Mucosa of rectum (tissue), 2 donors: ENCODE measurements around the gene RLF.

Source experiments
- H3K27ac ChIP-seq, 2 donors: one replicate each; pipeline ENCODE4 v1.7.0; 2013; ENCODE audit warnings: inconsistent platforms in 2 of 2, low read depth in 2 of 2, low read length in 2 of 2
- H3K27me3 ChIP-seq, 2 donors: one replicate each; pipeline ENCODE4 v1.7.0; 2013; ENCODE audit warnings: low read length in 2 of 2; ENCODE audit not compliant: control insufficient read depth in 2 of 2, insufficient read depth in 2 of 2
- H3K36me3 ChIP-seq, 2 donors: one replicate each; pipeline ENCODE4 v1.7.0; 2013; ENCODE audit warnings: low read length in 2 of 2; ENCODE audit not compliant: control insufficient read depth in 2 of 2, insufficient read depth in 2 of 2
- H3K4me1 ChIP-seq, 2 donors: one replicate each; pipeline ENCODE4 v1.7.0; 2013; ENCODE audit warnings: low read length in 2 of 2, mild to moderate bottlenecking in 1 of 2; ENCODE audit not compliant: control insufficient read depth in 2 of 2, insufficient read depth in 2 of 2
- H3K4me3 ChIP-seq, 2 donors: one replicate each; pipeline ENCODE4 v1.7.0; 2013; ENCODE audit warnings: low read length in 2 of 2
- H3K9ac ChIP-seq, 2 donors: one replicate each; pipeline ENCODE4 v1.7.0; 2013; ENCODE audit warnings: low read length in 2 of 2, low read depth in 1 of 2, mild to moderate bottlenecking in 1 of 2
- H3K9me3 ChIP-seq, 2 donors: one replicate each; pipeline ENCODE4 v1.7.0; 2013; ENCODE audit warnings: low read length in 2 of 2; ENCODE audit not compliant: control insufficient read depth in 2 of 2
- donor health status: healthy.
- donor health status: Normal muscosa, but diverticular disease.

Gene RLF

GRCh38 chr1:40226192-40226591 lies 65.0 kb downstream of the RLF start:
- no peak overlapping the region for H3K4me3 ChIP-seq
- peak overlapping the region in 1 of 2 donors; percentile 7 for H3K27ac ChIP-seq
- H3K27me3 ChIP-seq: no peaks in the 10 kb centered on the region
- no peaks in the 10 kb centered on the region for H3K9me3 ChIP-seq
- H3K36me3 ChIP-seq: peaks cover under 1 to 6% of the 10 kb centered on the region in 2 donors
- H3K9ac ChIP-seq: no peak overlapping the region
- H3K4me1 ChIP-seq: no peaks in the 10 kb centered on the region

GRCh38 chr1:40232444-40232843 lies 71.3 kb downstream of the RLF start:
- H3K36me3 ChIP-seq: peaks cover 41 to 42% of the 10 kb centered on the region in 2 donors
- H3K27ac ChIP-seq: no peak overlapping the region
- no peaks in the 10 kb centered on the region for H3K9me3 ChIP-seq
- H3K4me3 ChIP-seq: no peak overlapping the region
- H3K9ac ChIP-seq: no peak overlapping the region
- no peaks in the 10 kb centered on the region for H3K27me3 ChIP-seq
- H3K4me1 ChIP-seq: no peaks in the 10 kb centered on the region

- Histone ChIP-seq H3K27ac (no peak overlapping the region), H3K9ac (no peak overlapping the region), H3K27me3 (no peaks in the 10 kb centered on the region), H3K4me3 (no peak overlapping the region), H3K4me1 (no peaks in the 10 kb centered on the region), H3K36me3 (peaks cover 32 to 33% of the 10 kb centered on the region in 2 donors), H3K9me3 (no peaks in the 10 kb centered on the region)
Observed at GRCh38 chr1:40239626-40240025, 78.4 kb downstream of the RLF start.

GRCh38 chr1:40240390-40240789 lies 79.2 kb downstream of the RLF start:
- Histone ChIP-seq H3K9ac (no peak overlapping the region), H3K27me3 (no peaks in the 10 kb centered on the region), H3K4me3 (no peak overlapping the region), H3K4me1 (no peaks in the 10 kb centered on the region), H3K27ac (no peak overlapping the region), H3K9me3 (no peaks in the 10 kb centered on the region), H3K36me3 (peaks cover 30 to 33% of the 10 kb centered on the region in 2 donors)

- no peaks in the 10 kb centered on the region for H3K27me3 ChIP-seq
- H3K27ac ChIP-seq: no peak overlapping the region
- H3K4me3 ChIP-seq: no peak overlapping the region
- no peaks in the 10 kb centered on the region for H3K4me1 ChIP-seq
- no peaks in the 10 kb centered on the region for H3K9me3 ChIP-seq
- no peak overlapping the region for H3K9ac ChIP-seq
- peaks cover 20 to 24% of the 10 kb centered on the region in 2 donors for H3K36me3 ChIP-seq
Observed at GRCh38 chr1:40241362-40241761, 80.2 kb downstream of the RLF start.

GRCh38 chr1:40243351-40243750 lies 82.2 kb downstream of the RLF start:
- H3K4me3 ChIP-seq: no peak overlapping the region
- no peaks in the 10 kb centered on the region for H3K9me3 ChIP-seq
- H3K4me1 ChIP-seq: no peaks in the 10 kb centered on the region
- H3K27me3 ChIP-seq: no peaks in the 10 kb centered on the region
- H3K27ac ChIP-seq: no peak overlapping the region
- H3K36me3 ChIP-seq: peaks cover 3 to 4% of the 10 kb centered on the region in 2 donors
- no peak overlapping the region for H3K9ac ChIP-seq

- H3K27me3 ChIP-seq: no peaks in the 10 kb centered on the region
- no peaks in the 10 kb centered on the region for H3K4me1 ChIP-seq
- H3K9me3 ChIP-seq: no peaks in the 10 kb centered on the region
- H3K27ac ChIP-seq: no peak overlapping the region
- no peak overlapping the region for H3K4me3 ChIP-seq
- no peak overlapping the region for H3K9ac ChIP-seq
- peaks cover 0 to 1% of the 10 kb centered on the region in 2 donors for H3K36me3 ChIP-seq
Observed at GRCh38 chr1:40244138-40244744, 83.1 kb downstream of the RLF start.

GRCh38 chr1:40245686-40246085 lies 84.5 kb downstream of the RLF start:
- Histone ChIP-seq H3K27ac (no peak overlapping the region), H3K4me3 (no peak overlapping the region), H3K9me3 (no peaks in the 10 kb centered on the region), H3K27me3 (no peaks in the 10 kb centered on the region), H3K36me3 (no peaks in the 10 kb centered on the region), H3K4me1 (no peaks in the 10 kb centered on the region), H3K9ac (no peak overlapping the region)

GRCh38 chr1:40247655-40248054 lies 86.5 kb downstream of the RLF start, which contains the start of gene TMCO2:
Gene TMCO2 (plus strand): TSS chr1:40247937. CDS start chr1:40247994, 57 bp downstream.
- H3K4me1 ChIP-seq: no peaks in the 10 kb centered on the region
- no peaks in the 10 kb centered on the region for H3K9me3 ChIP-seq
- H3K4me3 ChIP-seq: no peak within 1 kb of the TSS
- no peak within 1 kb of the TSS for H3K9ac ChIP-seq
- H3K27me3 ChIP-seq: no peaks in the 10 kb centered on the region
- H3K36me3 ChIP-seq: no peaks in the 10 kb centered on the region
- H3K27ac ChIP-seq: no peak within 1 kb of the TSS

GRCh38 chr1:40248412-40248811 lies 87.2 kb downstream of the RLF start:
- Histone ChIP-seq H3K36me3 (no peaks in the 10 kb centered on the region), H3K27ac (no peak overlapping the region), H3K9ac (no peak overlapping the region), H3K4me1 (no peaks in the 10 kb centered on the region), H3K9me3 (no peaks in the 10 kb centered on the region), H3K27me3 (no peaks in the 10 kb centered on the region), H3K4me3 (no peak overlapping the region)
